ENCODE measurements around the gene NPM1. TPM values are rescaled to one million over a fixed set of nuclear protein-coding genes. Genes with fewer than 3 reads are reported as not detected.

Gene NPM1
- total RNA-seq, 4 donors from 2014 or later = 532 to 835 (median 744) TPM

GRCh38 chr5:171442287-171443042, 54.8 kb downstream of the NPM1 start:
- Histone ChIP-seq H3K9me3 (no peaks in the 10 kb centered on the region), H3K27me3 (no peaks in the 10 kb centered on the region), H3K36me3 (no peaks in the 10 kb centered on the region), H3K27ac (no peak overlapping the region), H3K4me3 (no peak overlapping the region), H3K4me1 (peaks cover 0 to 4% (median 0%) of the 10 kb centered on the region in 3 donors)
- TF ChIP-seq POLR2A (IDR thresholded peaks at IDR 0.05) (no peak), POLR2AphosphoS5 (IDR thresholded peaks at IDR 0.05) (no peak)
- WGBS, 2 donors (ENCODE audit: low coverage in 1 of 2) = 93% methylated on average over 5 of the region's 13 CpGs; no CpG with 5 or more reads in 1 of the 2 donors
- ATAC-seq = no peak

- H3K36me3 ChIP-seq = no peaks in the 10 kb centered on the region
- peaks cover 0 to 4% (median 0%) of the 10 kb centered on the region in 3 donors for H3K4me1 ChIP-seq
- TF ChIP-seq POLR2AphosphoS5 (IDR thresholded peaks at IDR 0.05) = no peak
- H3K9me3 ChIP-seq = no peaks in the 10 kb centered on the region
- ATAC-seq = no peak
- H3K27ac ChIP-seq = no peak overlapping the region
- no peaks in the 10 kb centered on the region for H3K27me3 ChIP-seq
- no peak overlapping the region for H3K4me3 ChIP-seq
- WGBS, 2 donors (ENCODE audit: low coverage in 1 of 2) = 88 to 97% methylated on average over 6 to 8 of the region's 12 CpGs
These were observed 56.9 kb downstream of the NPM1 start for GRCh38 chr5:171444582-171444981.

- TF ChIP-seq POLR2AphosphoS5 (IDR thresholded peaks at IDR 0.05) = peak; percentile 24
- TF ChIP-seq EP300 (IDR thresholded peaks at IDR 0.05) = no peak
- no peaks in the 10 kb centered on the region for H3K9me3 ChIP-seq
- no peaks in the 10 kb centered on the region for H3K36me3 ChIP-seq
- WGBS, 2 donors (ENCODE audit: low coverage in 1 of 2) = 49% methylated on average over 7 of the region's 14 CpGs; no CpG with 5 or more reads in 1 of the 2 donors
- H3K27me3 ChIP-seq = peaks cover 4% of the 10 kb centered on the region
- ATAC-seq = peak; percentile 35
- H3K27ac ChIP-seq = no peak overlapping the region
- H3K4me1 ChIP-seq = peaks cover 0 to 13% (median 4%) of the 10 kb centered on the region in 3 donors
- H3K4me3 ChIP-seq = no peak overlapping the region
These were observed 58.2 kb downstream of the NPM1 start for GRCh38 chr5:171445644-171446516.

- no peaks in the 10 kb centered on the region for H3K36me3 ChIP-seq
- peaks cover 0 to 21% (median 11%) of the 10 kb centered on the region in 3 donors for H3K4me1 ChIP-seq
- no peak for TF ChIP-seq EP300 (IDR thresholded peaks at IDR 0.05)
- no peak for TF ChIP-seq POLR2AphosphoS5 (IDR thresholded peaks at IDR 0.05)
- TF ChIP-seq POLR2A (IDR thresholded peaks at IDR 0.05) = no peak
- TF ChIP-seq CTCF (IDR thresholded peaks at IDR 0.05) = no peak
- no peaks in the 10 kb centered on the region for H3K9me3 ChIP-seq
- 89 to 91% methylated on average over 3 to 4 of the region's 5 CpGs for WGBS, 2 donors (ENCODE audit: low coverage in 1 of 2)
- peaks cover 16% of the 10 kb centered on the region for H3K27me3 ChIP-seq
- ATAC-seq = no peak
- no peak overlapping the region for H3K4me3 ChIP-seq
- H3K27ac ChIP-seq = no peak overlapping the region
These were observed 59.6 kb downstream of the NPM1 start for GRCh38 chr5:171447226-171447625.

- Histone ChIP-seq H3K27ac (no peak overlapping the region), H3K4me3 (no peak overlapping the region), H3K4me1 (peaks cover 0 to 21% (median 11%) of the 10 kb centered on the region in 3 donors), H3K27me3 (peaks cover 19% of the 10 kb centered on the region), H3K9me3 (no peaks in the 10 kb centered on the region), H3K36me3 (no peaks in the 10 kb centered on the region)
- no peak for ATAC-seq
- 67% methylated on average over 3 of the region's 10 CpGs; no CpG with 5 or more reads in 1 of the 2 donors for WGBS, 2 donors (ENCODE audit: low coverage in 1 of 2)
- TF ChIP-seq EP300 (IDR thresholded peaks at IDR 0.05) = no peak
These were observed 61.8 kb downstream of the NPM1 start for GRCh38 chr5:171449426-171449825.

- peak overlapping the region; percentile 43 to 59 for H3K4me3 ChIP-seq
- WGBS, 2 donors (ENCODE audit: low coverage in 1 of 2) = 6 to 38% methylated on average over 5 to 24 of the region's 88 CpGs
- H3K4me1 ChIP-seq = peaks cover 0 to 21% (median 8%) of the 10 kb centered on the region in 3 donors
- no peaks in the 10 kb centered on the region for H3K9me3 ChIP-seq
- peaks cover 19% of the 10 kb centered on the region for H3K27me3 ChIP-seq
- no peak for TF ChIP-seq EP300 (IDR thresholded peaks at IDR 0.05)
- TF ChIP-seq POLR2AphosphoS5 (IDR thresholded peaks at IDR 0.05) = peak; percentile 16
- ATAC-seq = peak; percentile 82
- no peaks in the 10 kb centered on the region for H3K36me3 ChIP-seq
- peak overlapping the region; percentile 12 to 85 (median 80) for H3K27ac ChIP-seq
These were observed 63.0 kb downstream of the NPM1 start for GRCh38 chr5:171450423-171451331.

Data from gastroesophageal sphincter (tissue), 4 donors.